AML-193 (cell line): Measurements from ENCODE around the gene FLG2.

Experiments used
- DNase-seq, 2 experiments: peaks; one replicate each; lab custom pipeline; 2025; lab: John Stamatoyannopoulos, UW

FLG2 gene

DNA sequence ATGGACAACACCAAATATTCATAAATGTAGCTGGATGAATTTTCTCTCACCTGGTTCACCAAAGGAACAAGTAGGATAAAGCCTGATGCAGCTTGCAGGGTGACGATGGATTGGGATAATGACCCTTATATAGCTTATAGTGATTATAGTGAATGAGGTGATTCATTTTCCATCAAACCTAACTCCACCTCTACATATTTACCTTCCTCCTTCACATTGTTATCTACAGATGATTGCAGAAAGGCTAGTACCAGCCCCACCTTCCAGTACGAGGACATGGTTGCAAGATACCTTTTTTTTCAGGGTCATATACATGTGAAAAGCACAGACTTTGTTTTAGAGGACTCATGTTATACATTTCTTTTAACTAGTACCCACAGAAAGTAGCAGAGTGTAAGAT lies at the start of gene FLG2:
Gene FLG2, minus strand, starts transcription at position 101 of the 400 bp plus-strand sequence. CDS start 1,122 bp downstream, outside the sequence.
- DNase-seq: no peak

DNA sequence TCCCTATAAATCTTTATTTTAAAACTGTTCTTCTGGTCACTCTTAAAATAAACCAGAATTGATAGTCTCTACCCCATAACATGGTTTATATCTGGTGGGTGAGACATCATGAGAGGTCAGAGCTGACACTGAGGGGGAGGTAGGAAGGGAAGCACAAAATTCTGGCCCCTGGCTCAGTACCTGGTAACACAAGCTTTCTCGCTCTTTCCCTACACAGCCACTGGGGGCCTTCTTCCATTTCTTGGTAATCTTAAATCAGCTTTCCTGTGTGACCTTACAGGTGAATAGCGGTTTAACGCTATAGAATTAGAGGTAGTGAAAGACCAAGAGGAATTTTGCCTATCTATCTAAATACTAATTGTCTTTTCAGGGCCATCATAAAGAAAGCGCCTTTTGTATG lies 48.9 kb upstream of the FLG2 start:
- no peak for DNase-seq

DNA sequence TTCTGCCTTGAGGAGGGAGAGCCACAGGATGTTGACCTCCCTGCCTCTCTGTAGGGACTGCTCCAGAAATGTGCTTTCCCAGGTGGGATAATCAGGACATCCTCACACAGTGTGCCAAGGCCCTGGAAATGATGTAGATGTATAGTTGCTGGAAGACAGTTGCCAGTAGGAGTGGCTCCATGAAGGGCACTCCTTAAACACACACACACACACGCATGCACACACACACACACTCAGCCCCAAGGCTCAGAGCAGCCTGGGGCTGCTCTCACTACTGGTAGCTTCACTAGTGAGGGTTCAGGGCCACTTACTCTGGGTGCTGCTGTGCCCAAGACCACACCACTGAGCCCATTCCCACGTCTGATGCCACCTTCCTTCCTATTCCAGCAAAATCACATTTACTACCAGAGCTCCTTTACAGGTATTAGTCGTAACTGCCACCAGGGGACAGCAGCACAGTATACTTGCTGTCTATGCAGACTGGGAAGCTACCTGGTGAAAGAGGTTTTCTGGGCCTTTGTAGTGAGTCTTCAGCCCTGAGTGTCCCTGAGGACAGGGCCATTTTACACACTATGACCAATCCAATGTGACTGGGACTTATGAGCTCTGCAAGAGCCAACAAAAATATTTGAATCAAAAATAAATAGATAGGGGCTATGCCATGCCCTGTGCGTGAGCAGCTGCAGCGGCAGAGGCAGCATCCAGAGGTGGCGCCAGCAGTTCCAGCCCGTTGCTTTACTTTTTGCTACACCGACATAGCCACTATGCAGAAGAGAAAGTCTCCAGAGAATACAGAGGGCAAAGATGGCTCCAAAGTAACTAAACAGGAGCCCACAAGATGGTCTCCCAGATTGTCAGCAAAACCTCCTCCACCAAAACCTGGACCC lies 39.2 kb upstream of the FLG2 start:
- no peak for DNase-seq

DNA sequence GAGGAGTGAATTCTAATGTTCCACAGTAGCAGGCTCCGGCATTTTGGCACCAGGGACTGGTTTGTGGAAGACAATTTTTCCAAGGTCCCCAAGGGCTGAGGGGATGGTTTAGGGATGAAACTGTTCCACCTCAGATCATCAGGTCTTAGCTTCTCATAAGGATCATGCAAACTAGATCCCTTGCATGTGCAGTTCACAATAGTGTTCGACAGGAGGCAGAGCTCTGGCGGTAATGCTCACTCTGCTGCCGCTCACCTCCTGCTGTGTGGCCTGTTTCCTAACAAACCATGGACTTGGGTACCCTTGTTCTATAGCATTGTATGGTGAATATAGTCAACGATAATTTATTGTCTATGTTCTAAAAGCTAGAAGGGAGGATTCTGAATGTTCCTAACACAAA lies 37.7 kb upstream of the FLG2 start:
- DNase-seq: no peak

DNA sequence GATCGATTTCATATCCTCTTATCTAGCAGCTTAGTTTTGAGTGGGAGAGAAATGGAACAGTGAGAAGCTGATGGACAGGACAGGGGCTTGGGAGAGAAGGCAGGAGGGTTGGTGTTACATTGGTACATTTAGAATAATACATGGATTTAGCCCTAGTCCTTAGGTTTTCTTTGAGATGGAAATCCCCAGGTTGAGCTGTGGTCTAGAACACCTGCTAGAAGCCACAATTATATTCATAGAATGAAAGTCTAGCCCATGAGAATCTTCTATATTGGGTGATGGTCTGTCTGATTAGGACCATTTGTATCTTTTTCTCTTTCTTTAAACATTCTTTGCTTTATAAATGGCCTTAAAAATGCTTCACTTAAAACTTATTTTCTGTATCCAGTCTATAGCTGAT lies 34.3 kb upstream of the FLG2 start:
- no peak for DNase-seq

DNA sequence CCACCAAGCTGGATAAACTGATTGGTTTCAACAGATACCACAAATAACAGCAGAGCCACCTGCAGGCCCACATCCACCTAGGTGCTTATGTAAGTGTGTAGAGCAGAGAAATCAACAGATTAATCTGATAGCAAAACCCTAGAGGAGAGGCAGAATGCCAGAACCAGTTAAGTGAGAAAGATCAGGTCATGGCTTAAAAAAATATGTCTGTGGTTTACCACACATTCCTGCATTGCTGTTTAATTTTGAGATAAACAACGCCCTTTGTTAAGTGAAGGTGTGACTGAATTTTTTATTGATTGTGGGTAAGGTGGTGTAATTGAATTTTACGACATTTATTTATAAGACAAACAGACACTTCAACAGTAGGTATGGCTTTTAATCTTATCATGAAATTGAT lies 33.1 kb upstream of the FLG2 start:
- no peak for DNase-seq

DNA sequence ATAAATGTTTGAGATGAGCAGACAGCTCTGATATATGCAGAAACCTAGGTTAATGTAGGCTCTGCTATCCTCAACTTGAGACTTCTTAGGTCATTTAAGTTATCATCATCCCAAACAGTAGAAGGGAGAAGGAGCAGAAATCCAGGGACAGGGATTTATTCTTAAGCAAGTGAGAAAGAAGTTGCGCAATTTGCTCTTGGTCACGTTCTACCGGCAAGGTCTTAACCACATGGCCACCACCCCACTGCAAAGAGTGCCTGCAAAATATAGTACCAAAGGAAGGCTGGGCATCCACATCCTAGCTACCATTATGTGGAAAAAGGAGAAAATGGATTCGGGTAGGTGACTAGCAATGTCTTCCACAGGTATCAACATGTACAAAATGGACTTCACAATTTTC lies 29.1 kb upstream of the FLG2 start:
- DNase-seq: no peak

DNA sequence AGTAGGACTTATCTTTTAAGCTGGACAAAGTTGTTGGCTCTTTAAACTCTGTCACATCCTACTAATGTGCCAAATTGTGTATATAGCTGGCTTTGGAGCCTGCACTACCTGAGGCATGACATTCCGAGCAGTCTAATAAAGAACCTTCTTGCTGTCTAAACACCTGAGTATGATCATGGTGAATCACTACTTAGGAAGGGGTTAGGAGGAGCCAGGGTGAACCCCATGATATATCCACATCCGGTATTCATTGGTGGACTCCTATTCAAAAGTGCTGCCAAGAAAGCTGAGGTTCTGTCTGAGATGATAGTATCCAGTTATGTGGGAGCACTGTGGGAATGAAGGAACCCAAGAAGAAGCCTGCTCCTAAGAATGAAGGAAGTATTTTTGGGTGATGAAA lies 27.1 kb upstream of the FLG2 start:
- no peak for DNase-seq

DNA sequence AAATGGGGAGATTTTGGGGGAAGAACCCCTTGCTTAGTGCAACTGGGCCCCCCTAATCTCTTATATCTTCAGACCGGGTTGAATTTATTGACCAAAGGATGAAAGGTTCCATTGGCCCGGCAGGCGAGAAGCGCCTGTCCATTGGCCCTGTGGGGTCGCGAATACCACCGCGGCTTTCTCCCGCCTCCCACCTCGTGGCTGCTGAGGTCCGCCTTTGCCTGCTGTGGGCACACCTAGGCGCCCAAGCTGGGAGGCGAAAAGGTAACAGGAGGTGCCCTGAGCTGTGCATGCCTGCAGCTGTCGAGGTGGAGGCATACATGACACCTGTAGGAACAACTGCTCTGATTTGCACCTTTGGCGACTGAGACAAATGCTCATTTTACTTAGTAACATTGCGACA lies 21.1 kb upstream of the FLG2 start:
- no peak for DNase-seq

DNA sequence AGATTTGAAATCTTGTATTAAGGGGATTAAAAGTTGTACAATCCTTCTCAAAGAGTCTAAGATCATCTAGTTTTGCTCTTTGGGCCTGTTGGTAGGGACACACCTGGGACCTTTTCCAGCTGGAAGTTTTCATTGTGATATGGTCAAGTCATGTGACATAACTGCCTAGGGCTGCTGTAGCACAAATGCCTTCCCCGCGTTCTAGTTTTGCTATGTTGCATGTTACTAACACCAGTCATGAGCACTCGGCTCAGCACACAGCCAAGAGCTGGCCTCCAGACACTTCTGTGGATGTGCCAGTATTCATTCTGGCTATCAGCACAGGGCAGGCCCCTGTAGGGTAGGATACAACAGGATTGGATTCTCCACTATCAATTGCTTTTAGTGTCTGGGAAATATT lies 14.6 kb upstream of the FLG2 start:
- DNase-seq: no peak

DNA sequence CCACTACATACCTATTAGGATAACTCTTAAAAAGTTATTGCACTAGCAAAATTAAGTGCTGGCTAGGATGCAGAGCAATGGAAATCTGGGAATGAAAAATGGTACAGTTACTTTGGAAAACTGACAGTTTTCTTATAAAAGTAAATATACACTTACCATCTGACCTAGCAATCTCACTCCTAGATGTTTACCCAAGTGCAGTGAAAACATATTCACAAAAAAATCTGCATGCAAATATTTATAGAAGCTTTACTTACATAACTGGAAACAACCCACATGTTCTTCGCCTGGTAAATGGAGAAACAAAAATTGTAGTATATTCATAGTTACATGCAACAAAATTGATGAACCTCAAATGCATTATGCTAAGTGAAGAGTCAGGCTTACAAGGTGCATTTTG lies 12.9 kb upstream of the FLG2 start:
- no peak for DNase-seq

DNA sequence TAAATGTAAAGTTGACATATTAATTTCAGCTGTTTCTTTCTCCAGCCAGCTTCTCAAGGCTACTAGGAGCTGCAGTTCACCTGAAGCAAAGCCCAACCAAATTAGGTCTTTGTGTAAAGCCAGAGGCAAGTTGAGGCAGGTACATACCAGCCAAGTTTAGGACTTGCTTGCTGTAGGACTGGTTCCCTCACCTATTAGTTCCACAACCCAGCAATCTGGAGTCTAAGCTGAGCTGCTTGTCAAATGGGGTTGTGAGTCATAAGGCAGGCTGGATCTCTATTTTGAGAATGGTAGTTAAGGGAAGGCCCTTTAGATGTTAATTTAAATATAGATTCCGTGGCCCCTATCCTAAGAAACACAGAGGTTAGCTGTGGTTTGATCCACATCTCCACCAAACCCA lies 7.6 kb upstream of the FLG2 start:
- no peak for DNase-seq

DNA sequence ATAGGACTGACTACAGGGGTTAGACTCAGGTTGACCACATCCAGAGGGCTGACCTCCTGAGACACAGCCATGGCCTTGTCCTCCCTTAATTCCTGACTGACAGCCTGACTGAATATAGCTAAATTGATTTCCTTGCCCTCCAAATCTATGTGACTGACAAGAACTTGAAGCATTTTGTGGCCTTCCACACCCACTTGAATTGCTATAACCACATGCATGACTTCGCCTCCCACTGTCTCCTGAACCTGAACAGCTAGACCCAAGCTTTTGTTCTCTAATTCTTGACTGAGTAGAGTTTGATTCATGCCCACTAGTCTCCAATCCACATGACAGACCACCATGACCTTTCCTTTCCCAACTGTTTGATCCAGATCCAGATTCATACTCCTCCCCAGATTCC lies 3.1 kb downstream of the FLG2 start:
- DNase-seq: no peak

DNA sequence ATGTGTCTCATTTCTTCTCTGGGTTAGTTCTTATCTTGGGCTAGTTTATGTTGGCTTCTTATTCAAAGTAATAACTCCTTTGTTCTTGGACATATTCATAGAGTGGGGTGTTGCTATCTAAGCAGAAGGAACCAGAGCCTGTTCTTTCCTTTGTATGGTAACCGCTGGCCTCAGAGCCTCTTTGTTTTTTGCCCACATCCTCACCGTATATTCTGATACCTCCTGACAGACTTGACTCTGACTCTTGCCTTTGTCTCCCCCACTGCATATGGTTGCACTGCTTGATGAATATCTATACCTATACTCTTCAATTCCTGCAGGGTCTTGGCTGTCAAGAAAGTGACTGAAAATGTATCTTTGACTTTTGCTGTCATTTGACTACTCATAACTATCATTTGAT lies 10.2 kb downstream of the FLG2 start:
- no peak for DNase-seq

DNA sequence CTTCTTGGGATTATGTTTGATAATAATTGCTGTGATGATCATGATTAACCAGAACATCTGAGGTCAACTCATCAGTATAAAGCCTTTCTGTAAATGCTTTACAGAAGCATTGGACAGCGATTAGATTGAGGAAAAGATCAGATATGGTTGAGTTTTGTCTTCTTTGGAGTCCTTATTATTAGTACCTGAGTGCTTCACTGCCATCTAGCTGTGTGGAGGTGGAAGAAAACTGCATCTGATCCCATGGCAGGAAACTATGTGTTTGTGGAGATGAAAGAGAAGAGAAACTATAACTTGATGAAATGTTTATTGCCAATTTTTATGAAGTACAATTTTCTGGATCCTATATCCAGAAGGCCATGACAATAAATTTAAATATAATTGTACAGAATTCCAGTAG lies 11.4 kb downstream of the FLG2 start:
- DNase-seq: peak in 1 of 2 experiments; percentile 3

DNA sequence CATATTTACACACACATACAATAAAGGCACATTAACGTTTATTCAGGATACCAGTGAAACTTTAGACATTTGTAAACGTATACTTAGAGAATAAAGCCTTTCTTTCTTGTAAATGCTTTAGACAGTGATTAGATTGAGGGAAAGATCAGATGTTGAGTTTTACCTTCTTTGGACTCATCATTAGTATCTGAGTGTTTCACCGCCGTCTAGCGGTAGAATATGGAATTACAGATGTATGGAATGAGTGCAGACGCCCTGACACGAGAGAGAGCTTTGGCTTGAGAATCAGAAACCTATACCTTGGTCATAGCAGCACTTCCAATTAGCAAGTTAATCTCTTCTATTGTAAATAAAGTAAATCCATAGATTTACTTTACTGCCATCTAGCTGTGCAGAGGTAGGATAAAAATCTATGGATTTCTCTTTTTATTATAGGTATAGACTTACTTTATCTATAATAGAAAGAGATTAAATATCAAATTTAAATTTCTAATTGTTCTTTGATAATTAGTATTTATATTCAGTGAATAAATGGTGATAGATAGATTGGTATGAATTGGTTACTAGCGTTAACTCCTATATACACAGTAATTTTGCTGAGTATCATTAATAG lies 12.6 kb downstream of the FLG2 start:
- peak; percentile 23 to 39 for DNase-seq

DNA sequence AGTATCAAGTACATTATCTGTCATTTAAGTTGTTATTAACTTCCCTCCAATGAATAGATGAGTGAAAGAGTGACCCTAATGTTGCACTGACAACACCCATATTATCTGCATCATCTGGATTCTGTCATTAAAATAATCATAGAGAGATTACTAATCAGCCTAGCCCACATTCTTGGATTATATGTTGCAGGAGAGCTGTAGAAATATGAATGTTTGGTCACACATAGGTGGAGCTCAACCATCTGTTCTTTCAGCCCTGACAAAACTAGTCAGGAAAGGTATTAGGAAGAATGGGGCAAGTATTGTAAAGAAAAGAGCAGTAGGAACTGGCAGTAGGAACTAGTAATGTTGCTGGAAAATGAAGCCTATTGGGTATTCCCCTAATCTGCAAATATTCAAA lies 15.4 kb downstream of the FLG2 start:
- DNase-seq: no peak

DNA sequence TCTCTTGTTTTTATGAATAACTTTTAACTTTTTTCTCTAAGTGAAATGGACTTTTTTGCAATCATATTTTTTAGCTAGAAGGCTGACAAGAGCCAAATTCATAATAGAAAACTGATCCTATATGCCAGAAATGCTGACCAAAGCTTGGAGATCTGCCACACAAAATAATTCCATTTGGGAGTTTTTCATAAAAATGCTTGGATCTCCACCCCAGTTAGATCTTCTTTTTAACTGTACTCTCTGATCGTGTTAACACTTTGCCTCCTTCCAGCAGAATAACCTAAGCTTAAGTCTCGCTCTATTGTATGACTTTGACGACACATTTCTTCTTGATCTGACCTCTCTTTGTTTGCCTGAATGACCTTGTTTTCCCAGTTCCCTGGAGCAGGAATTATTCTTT lies 16.8 kb downstream of the FLG2 start:
- no peak for DNase-seq

DNA sequence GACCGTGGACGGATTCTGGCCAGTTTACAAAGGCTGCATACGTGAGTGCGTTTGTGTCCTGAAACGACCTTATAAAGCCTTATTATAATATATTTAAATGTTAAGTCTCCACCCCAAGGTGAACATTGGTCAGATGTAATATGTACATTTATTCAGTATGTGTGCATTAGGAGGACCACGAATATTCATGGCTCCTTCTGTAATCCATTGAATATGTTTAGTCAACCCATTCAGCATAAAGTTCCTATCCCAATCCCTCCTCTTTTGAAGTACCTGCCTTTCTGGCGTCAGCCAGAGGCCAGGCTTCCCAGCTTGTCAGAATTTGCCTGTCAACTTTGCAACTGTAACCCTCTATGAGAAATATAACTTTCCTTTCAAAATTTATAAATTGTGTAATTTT lies 24.4 kb downstream of the FLG2 start:
- DNase-seq: no peak

DNA sequence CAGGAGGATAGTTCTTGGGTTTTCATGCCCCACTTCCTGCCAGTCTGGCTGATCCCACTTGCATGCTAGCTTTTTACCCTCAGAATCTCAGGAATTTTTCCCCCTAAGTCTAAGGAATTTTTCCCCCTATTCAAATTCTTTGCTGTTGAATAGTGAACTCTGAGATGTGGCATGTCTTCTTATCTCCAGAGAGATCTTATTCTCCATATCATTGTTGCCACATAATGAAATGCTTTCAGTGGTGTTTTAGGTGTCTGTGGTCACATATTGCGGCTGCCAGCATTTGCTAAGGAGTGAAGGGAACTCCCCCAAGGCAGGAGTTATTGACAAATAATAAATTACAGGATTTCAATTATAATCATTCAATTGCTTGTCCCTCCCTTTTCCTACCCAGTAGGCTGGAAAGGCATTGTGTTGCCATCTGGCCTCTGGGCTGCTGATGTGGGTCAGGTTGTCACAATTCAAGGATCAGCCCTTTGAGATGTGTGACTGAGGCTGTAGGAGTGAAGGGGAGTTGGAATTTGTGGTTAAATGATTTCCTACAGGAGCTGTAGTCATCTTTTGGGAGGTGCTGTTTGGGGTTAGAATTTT lies 30.9 kb downstream of the FLG2 start:
- no peak for DNase-seq

DNA sequence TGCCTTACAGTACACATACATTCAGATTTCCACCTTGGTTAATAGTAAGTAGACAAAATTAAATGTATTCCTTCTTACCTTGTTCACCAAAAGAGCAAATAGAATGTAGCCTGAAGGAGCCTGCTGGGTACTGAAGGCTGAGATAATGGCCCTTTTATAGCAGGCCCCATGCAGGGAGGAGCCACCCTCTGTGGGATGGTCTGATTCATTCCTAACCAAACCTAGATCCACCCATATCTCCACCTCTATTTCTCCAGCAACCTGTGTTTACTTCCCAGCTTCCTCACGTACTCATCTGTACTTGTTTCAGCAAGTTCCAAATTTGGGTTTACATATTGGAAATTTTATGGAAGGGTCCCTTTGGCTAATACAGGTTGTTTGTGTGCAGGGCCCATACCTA lies 34.7 kb downstream of the FLG2 start, which contains the start of gene FLG:
Gene FLG, minus strand, starts transcription at position 129 of the 400 bp plus-strand sequence. CDS start 9,783 bp downstream, outside the sequence.
- DNase-seq: no peak

DNA sequence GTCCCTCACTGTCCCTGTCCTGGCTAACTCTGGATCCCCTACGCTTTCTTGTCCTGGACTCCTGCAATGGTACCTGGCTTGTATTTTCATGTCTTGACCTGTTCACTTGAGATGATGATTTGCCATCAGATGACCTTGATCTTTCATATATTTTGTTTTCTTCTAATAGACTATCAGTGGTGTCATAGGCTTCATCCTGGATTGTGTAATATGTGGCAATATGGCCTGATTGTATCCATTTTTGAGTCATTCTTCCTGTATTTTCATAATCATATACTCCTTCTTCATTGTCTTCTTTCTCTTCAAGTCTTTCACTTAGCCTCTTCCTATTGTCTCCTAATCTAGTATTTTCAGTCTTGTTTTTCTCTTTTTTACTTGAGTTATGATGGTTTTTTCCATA lies 45.8 kb downstream of the FLG2 start:
- DNase-seq: no peak

DNA sequence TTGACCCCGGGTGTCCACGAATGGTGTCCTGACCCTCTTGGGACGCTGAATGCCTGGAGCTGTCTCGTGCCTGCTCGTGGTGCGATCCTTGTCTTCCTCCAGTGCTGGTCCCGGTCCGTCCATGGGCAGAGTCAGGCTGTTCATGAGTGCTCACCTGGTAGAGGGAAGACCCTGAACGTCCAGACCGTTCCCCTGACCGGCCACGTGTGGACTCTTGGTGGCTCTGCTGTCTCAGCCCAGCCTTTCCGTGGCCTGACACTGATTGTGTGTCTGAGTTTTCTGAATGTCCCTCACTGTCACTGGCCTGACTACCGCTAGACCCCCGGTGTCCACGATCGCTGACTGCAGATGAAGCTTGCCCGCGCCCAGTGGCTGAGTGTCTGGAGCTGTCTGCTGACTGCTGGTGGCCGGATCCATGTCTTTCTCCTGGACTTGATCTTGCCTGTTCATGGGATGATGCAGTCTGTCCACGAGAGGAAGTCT lies 46.4 kb downstream of the FLG2 start:
- DNase-seq: no peak
